OCI-LY1 (cell line): ENCODE measurements around the gene RTKN.

Source experiments
- H2AFZ ChIP-seq: fragments of 200-600 bp; sonication (generic), shearing (Covaris generic); 2 replicates; pipeline ENCODE4 v1.6.0; 2014; ENCODE audit warnings: antibody characterized with exemption, mild to moderate bottlenecking, low read length
- H3F3A ChIP-seq: fragments of 200-600 bp; sonication (generic), shearing (Covaris generic); 2 replicates; pipeline ENCODE4 v1.6.0; 2014; ENCODE audit warnings: mild to moderate bottlenecking, antibody characterized with exemption, low read length, moderate library complexity; ENCODE audit not compliant: insufficient read depth
- H3K27ac ChIP-seq: fragments of 200-600 bp; sonication (generic); 2 replicates; pipeline ENCODE4 v1.5.1; 2014; ENCODE audit warnings: low read length, mixed run types, mild to moderate bottlenecking, low read depth; ENCODE audit not compliant: poor library complexity, severe bottlenecking
- H3K27me3 ChIP-seq: fragments of 200-600 bp; sonication (generic); 2 replicates; pipeline ENCODE4 v1.6.0; 2014; ENCODE audit warnings: antibody characterized with exemption, mild to moderate bottlenecking, low read length, moderate library complexity; ENCODE audit not compliant: insufficient read depth
- H3K36me3 ChIP-seq: fragments of 200-600 bp; sonication (generic); 2 replicates; pipeline ENCODE4 v1.6.1; 2014; ENCODE audit warnings: mild to moderate bottlenecking, antibody characterized with exemption, low read length, moderate library complexity, mixed read lengths; ENCODE audit not compliant: insufficient read depth
- H3K4me1 ChIP-seq: fragments of 200-600 bp; sonication (generic); 2 replicates; pipeline ENCODE4 v1.5.1; 2014; ENCODE audit warnings: mild to moderate bottlenecking, low read length, moderate library complexity; ENCODE audit not compliant: insufficient read depth, severe bottlenecking
- H3K4me2 ChIP-seq: fragments of 200-600 bp; sonication (generic), shearing (Covaris generic); 2 replicates; pipeline ENCODE4 v1.6.1; 2014; ENCODE audit warnings: low read length
- H3K4me3 ChIP-seq: fragments of 200-600 bp; sonication (generic); 2 replicates; pipeline ENCODE4 v1.5.1; 2014; ENCODE audit warnings: low read length, low read depth, mild to moderate bottlenecking, mixed read lengths; ENCODE audit not compliant: poor library complexity, severe bottlenecking
- H3K79me2 ChIP-seq: fragments of 200-600 bp; shearing (Covaris generic); 2 replicates; pipeline ENCODE4 v1.6.1; 2016; ENCODE audit warnings: mixed run types, low read length, mixed read lengths; ENCODE audit not compliant: insufficient read depth
- H3K9ac ChIP-seq: fragments of 200-600 bp; sonication (generic), shearing (Covaris generic); 2 replicates; pipeline ENCODE4 v1.6.1; 2014; ENCODE audit warnings: mild to moderate bottlenecking, low read length, mixed read lengths
- H3K9me2 ChIP-seq: fragments of 200-600 bp; sonication (generic), shearing (Covaris generic); 2 replicates; pipeline ENCODE4 v1.6.1; 2014; ENCODE audit warnings: low read depth, mild to moderate bottlenecking, low read length, mixed read lengths
- H3K9me3 ChIP-seq: fragments of 200-600 bp; shearing (Covaris generic); 2 replicates; pipeline ENCODE4 v1.6.1; 2014; ENCODE audit warnings: low read length, mixed read lengths
- H4K20me1 ChIP-seq: fragments of 200-600 bp; sonication (generic), shearing (Covaris generic); 2 replicates; pipeline ENCODE4 v1.6.0; 2016; ENCODE audit warnings: mild to moderate bottlenecking, low read length; ENCODE audit not compliant: insufficient read depth
- EZH2 ChIP-seq: fragments of 200-600 bp; sonication (generic), shearing (Covaris generic); IDR thresholded peaks from 2 replicates; pipeline ENCODE4 v1.8.0; 2017; ENCODE audit warnings: borderline replicate concordance, mixed run types, mild to moderate bottlenecking, antibody characterized with exemption, low read length, moderate library complexity, mixed read lengths
- TF ChIP-seq, protein P1 (sequence below): fragments of 200-600 bp; sonication (generic), shearing (Covaris generic); IDR thresholded peaks from 2 replicates; pipeline ENCODE4 v1.5.1; 2017; ENCODE audit warnings: mild to moderate bottlenecking, antibody characterized with exemption, low read length, moderate library complexity, mixed read lengths

The RTKN gene

DNA sequence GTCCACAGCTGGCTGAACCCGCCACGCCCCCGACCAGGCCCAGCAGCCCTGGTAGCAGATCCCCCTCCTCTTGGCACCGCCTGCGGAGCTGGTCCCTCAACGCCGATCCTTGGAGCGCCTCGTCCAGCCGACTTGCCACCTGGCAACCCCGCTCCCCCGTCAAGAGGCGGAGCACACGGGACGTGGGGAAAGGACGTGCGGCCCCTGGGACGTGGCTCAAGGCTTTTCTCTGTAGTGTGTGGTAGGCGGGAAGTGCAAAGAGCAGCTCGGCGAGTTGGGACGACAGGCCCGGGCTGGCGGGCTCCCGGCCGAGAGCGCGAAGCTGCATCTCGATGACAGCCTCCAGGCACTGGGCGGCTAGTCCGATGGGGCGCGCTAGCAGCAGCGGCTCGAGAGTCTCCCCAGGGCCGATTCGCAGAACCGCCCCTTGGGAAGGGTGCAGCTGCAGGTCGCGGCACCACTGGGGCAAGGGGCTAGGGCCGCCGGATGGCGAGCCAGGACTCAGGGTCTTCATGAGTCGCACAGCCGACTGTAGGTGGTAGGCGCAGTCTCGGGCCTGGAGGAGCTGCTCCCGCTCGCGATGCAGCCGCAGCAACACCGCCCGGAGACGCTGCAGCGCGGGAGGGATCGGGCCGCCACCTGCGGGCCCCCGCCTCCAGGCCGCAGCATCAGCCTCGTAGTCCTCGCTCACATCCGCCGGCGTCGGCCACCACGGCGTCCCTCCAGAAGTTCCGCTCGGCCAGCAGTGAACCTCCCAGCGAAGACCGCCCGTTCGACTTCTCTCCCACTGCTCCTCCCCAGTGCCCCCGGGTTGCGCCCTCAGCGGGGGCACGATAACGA is 40.4 kb upstream of the RTKN start:
- H3K36me3 ChIP-seq = peaks cover 26% of the 10 kb centered on the region; the same call in 1 of the 2 replicates
- H3K79me2 ChIP-seq = 0 out of 2 replicates have a peak, but pooled peaks cover 6% of the 10 kb centered on the region
- TF ChIP-seq EZH2 = no peak
- TF ChIP-seq, protein P1, sequence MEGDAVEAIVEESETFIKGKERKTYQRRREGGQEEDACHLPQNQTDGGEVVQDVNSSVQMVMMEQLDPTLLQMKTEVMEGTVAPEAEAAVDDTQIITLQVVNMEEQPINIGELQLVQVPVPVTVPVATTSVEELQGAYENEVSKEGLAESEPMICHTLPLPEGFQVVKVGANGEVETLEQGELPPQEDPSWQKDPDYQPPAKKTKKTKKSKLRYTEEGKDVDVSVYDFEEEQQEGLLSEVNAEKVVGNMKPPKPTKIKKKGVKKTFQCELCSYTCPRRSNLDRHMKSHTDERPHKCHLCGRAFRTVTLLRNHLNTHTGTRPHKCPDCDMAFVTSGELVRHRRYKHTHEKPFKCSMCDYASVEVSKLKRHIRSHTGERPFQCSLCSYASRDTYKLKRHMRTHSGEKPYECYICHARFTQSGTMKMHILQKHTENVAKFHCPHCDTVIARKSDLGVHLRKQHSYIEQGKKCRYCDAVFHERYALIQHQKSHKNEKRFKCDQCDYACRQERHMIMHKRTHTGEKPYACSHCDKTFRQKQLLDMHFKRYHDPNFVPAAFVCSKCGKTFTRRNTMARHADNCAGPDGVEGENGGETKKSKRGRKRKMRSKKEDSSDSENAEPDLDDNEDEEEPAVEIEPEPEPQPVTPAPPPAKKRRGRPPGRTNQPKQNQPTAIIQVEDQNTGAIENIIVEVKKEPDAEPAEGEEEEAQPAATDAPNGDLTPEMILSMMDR = no peak
- peak overlapping the region; percentile 91 for H3K4me3 ChIP-seq
- no peaks in the 10 kb centered on the region for H3K27me3 ChIP-seq
- H3K4me2 ChIP-seq = peak overlapping the region; percentile 98
- H4K20me1 ChIP-seq = no peaks in the 10 kb centered on the region
- H3K27ac ChIP-seq = peak overlapping the region; percentile 85
- peak overlapping the region; percentile 91 for H3K9ac ChIP-seq
- H3K9me3 ChIP-seq = no peaks in the 10 kb centered on the region
- peaks cover 29% of the 10 kb centered on the region for H3K4me1 ChIP-seq
- no peaks in the 10 kb centered on the region for H3K9me2 ChIP-seq
- no peaks in the 10 kb centered on the region; the same call in 1 of the 2 replicates for H3F3A ChIP-seq
- no peak overlapping the region for H2AFZ ChIP-seq

- no peaks in the 10 kb centered on the region; the same call in 1 of the 2 replicates for H3F3A ChIP-seq
- H3K27ac ChIP-seq = no peak overlapping the region
- H3K9me3 ChIP-seq = no peaks in the 10 kb centered on the region
- H4K20me1 ChIP-seq = no peaks in the 10 kb centered on the region
- peak overlapping the region; percentile 91 for H3K4me3 ChIP-seq
- H3K4me1 ChIP-seq = peaks cover 29% of the 10 kb centered on the region
- H3K9ac ChIP-seq = peak overlapping the region; percentile 91
- peak overlapping the region; percentile 98 for H3K4me2 ChIP-seq
- H3K9me2 ChIP-seq = no peaks in the 10 kb centered on the region
- H3K27me3 ChIP-seq = no peaks in the 10 kb centered on the region
- TF ChIP-seq, protein P1 = no peak
- TF ChIP-seq EZH2 = no peak
- peaks cover 26% of the 10 kb centered on the region; the same call in 1 of the 2 replicates for H3K36me3 ChIP-seq
- no peak overlapping the region for H2AFZ ChIP-seq
- H3K79me2 ChIP-seq = 0 out of 2 replicates have a peak, but pooled peaks cover 6% of the 10 kb centered on the region
Measured at GRCh38 chr2:74481431-74481830, 39.7 kb upstream of the RTKN start.

DNA sequence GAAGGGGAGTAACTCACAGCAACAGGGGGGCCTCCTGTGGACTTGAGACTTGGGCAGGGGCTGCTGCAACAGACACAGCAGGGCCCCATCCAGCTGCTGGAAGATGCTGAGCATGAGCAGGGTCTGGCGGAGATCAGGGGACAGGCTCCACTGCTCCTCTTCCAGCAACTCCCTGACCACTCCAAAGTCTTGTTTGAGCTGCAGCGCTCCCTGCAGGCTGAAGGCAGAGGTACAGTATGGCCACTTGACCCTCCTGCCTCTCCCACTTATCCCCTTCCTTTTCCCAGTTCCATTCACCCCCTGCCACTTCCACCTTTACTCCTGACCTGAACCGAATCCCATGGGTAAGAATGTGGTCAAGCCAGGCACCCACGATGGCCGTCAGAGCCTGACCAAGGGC is 33.2 kb upstream of the RTKN start:
- H3K36me3 ChIP-seq = peaks cover 26% of the 10 kb centered on the region
- no peak overlapping the region for H3K9ac ChIP-seq
- no peak overlapping the region for H3K27ac ChIP-seq
- H3K4me1 ChIP-seq = peaks cover 22% of the 10 kb centered on the region
- H3K27me3 ChIP-seq = no peaks in the 10 kb centered on the region
- no peak for TF ChIP-seq EZH2
- TF ChIP-seq, protein P1 = peak; percentile 43
- no peaks in the 10 kb centered on the region; the same call in 1 of the 2 replicates for H3F3A ChIP-seq
- H3K4me2 ChIP-seq = no peak overlapping the region
- H3K9me2 ChIP-seq = no peaks in the 10 kb centered on the region
- H3K4me3 ChIP-seq = no peak overlapping the region
- no peaks in the 10 kb centered on the region for H3K79me2 ChIP-seq
- no peaks in the 10 kb centered on the region for H3K9me3 ChIP-seq
- no peaks in the 10 kb centered on the region for H4K20me1 ChIP-seq
- no peak overlapping the region for H2AFZ ChIP-seq
